IPS-NIHi7 (cell line): ENCODE data around the gene ADTRP.

Source experiments
- DNase-seq: peaks from one replicate; pipeline ENCODE4 v3.0.0; 2012; ENCODE audit warnings: mixed read lengths; ENCODE audit errors: extremely low spot score

ADTRP gene

GRCh38 chr6:11773013-11773412 lies 5.6 kb downstream of the ADTRP start:
- DNase-seq: no peak

- DNase-seq: peak; percentile 37
Measured at GRCh38 chr6:11772109-11772825, 6.3 kb downstream of the ADTRP start.

GRCh38 chr6:11771473-11772048 lies 7.0 kb downstream of the ADTRP start:
- DNase-seq: no peak

GRCh38 chr6:11770546-11771466 lies 7.8 kb downstream of the ADTRP start:
- peak; percentile 61 for DNase-seq

GRCh38 chr6:11769811-11770545 lies 8.6 kb downstream of the ADTRP start:
- peak; percentile 73 for DNase-seq

GRCh38 chr6:11769244-11769643 lies 9.4 kb downstream of the ADTRP start:
- DNase-seq: no peak

- no peak for DNase-seq
Measured at GRCh38 chr6:11767978-11768756, 10.4 kb downstream of the ADTRP start.

GRCh38 chr6:11767458-11767857 lies 11.1 kb downstream of the ADTRP start:
- DNase-seq: no peak

GRCh38 chr6:11766589-11767450 lies 11.8 kb downstream of the ADTRP start:
- DNase-seq: no peak

GRCh38 chr6:11766043-11766442 lies 12.6 kb downstream of the ADTRP start:
- no peak for DNase-seq

- no peak for DNase-seq
Measured at GRCh38 chr6:11764250-11764604, 14.4 kb downstream of the ADTRP start.

- DNase-seq: no peak
Measured at GRCh38 chr6:11763460-11764249, 14.9 kb downstream of the ADTRP start.

- no peak for DNase-seq
Measured at GRCh38 chr6:11762794-11763459, 15.7 kb downstream of the ADTRP start.

GRCh38 chr6:11761744-11762620 lies 16.6 kb downstream of the ADTRP start:
- no peak for DNase-seq

- no peak for DNase-seq
Measured at GRCh38 chr6:11760015-11760473, 18.6 kb downstream of the ADTRP start.

- DNase-seq: no peak
Measured at GRCh38 chr6:11758878-11759277, 19.7 kb downstream of the ADTRP start.

GRCh38 chr6:11756726-11757125 lies 21.9 kb downstream of the ADTRP start:
- DNase-seq: no peak

- DNase-seq: no peak
Measured at GRCh38 chr6:11756292-11756691, 22.3 kb downstream of the ADTRP start.
